ENCODE measurements around the gene ATP8B4.

ATP8B4 gene

DNA sequence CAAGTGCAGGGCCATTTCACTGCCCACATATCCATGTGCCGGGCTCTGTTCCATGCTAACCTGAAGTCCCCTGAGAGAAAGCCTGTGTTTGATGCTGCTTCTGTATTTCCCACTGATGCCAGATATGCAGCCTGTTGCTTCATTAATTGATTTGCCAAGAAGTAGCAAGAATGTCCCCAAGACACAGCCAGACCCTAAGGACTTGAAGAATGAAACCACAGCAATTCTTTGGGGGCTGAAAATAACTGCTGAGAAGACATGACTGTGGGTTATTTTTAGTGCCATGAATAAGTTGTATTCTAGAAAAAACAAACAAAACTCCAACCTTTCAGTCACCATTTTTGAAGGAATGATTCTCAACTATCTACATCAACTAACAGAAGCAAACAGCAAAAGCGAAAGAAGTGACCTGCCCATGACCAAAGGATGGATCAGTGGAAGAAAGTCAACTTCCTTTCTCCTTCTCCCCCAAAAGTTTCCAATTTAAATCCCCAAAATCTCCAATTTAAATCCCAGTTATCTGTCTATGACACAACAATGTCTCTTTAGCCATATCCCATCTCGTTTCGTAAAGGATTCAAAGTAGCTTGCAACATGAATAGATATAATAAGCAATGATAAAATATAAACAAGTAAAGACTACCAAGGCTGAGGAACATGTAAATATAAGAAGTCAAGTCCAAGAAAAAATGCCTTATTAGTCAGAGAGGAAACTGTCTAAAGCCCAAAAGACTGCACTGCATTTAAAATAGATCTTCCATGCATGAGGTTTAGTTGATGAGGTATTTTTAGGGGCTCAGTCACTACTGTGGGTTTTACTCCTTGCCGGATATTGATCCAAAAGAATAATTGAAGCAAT lies 271.4 kb downstream of the ATP8B4 start:
- DNase-seq: no peak

DNA sequence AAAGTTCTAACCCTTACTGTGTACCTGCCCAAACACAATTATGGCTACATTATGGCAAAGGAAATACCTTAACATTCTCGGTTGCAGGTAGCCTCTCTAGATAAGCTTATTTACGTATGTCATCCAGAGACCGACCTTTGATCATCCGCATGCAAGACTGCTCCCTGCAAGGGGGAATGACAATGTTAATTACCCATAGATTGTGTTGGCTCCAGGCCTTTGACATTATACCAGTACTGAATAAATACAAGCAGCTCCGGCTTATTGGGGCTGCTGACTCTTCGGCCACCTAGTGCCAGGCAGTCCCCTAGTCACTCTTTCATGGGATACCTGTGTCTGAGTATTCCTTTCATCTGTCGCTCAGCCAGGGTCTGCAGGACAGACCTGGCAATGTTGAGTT lies 274.6 kb downstream of the ATP8B4 start:
- no peak for DNase-seq

DNA sequence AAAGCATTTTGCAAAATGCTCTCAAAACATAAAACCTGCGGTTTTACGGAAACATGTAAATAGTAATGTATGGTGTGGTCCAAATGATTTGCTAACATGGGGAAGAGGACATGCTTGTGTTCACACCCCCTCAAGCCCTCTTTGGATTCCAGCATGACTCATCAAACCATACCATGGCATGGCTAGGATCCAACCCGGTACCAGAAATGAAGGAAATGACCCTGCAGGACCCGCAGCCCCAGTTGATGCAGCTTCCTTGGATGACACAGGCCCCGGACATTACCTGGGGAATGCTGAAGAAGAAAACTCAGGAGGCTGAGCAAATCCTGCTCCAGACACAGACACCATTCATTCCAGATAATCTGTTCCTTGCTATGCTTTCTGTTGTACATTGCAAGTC lies 275.3 kb downstream of the ATP8B4 start:
- no peak for DNase-seq

DNA sequence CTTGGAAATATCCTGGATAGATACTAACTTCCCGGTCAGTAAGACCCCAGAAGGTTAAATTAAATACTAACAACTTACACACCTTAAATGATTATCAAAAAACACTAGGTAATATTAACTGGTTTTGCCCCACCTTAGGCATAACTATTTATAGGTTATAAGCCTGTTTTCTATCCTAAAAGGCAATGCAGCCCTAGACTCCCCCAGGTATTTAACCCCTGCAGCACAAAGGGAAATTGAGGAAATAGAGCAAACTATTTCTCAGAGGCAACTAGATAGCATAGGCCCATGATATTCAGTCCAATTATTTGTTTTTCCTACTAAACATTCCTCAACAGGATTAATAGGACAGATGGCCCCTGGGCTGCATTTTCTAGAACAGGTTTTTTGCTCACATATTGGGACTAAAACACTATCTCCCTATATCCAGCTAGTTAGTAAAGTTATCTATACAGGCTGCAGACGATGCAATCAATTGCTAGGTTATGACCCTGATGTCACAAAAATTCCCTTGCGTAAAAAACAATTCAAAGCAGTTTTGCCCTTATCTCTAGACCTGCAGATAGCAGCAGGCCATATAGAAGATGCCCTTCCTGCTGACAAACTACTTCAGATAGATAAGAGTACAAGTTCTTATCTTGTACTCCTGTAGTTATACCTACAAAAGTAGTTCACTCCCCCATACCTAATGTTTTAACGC lies 276.9 kb downstream of the ATP8B4 start:
- no peak for DNase-seq

DNA sequence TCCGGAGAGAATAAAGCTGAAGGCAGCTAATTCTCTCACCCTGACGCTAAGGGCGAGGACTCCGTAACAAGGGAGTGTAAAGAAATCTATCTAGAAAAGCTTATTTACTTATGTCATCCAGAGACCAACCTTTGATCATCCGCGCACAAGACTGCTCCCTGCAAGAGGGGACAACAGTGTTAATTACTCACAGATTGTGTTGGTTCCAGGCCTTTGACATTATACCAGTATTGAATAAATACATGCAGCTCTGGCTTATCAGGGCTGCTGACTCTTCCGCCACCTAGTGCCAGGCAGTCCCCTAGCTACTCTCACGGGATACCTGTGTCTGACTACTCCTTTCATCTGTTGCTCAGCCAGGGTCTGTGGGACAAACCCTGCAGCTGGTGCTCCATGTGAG lies 286.5 kb downstream of the ATP8B4 start:
- DNase-seq: no peak

DNA sequence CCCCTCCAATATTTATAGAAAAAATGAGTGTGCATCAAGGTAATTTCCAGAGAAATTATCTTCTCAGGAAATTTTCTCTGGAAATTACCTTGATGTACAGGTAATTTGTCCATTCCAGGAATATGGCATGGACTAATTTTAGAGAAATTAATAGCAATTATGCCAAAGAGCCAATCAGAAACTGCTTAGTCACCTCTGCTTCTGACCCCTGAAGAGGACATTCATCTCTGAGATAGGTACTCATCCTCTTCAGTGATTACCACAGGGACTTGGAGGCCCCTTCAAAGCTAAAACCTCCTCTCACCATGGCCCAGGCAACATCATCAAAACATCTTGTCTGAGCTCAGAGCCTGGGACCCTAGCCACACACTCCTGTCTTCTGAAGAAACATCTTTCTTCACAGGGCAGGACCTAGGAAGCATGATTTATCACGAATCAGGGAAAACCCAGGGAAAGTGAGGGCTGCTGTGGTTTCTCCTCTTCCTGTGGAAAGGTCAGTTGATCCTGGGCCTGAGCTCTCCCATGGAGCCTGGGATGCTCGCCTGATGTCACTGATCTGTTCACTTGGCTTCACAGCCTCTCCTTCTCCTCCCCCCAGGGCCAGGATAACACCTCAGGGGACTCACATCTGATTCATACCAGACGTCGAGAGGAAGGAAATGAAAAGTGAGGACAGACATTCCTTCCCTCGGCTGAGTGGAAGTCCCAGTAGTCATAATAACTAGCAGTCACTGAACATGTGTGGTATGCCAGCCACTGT lies 287.6 kb downstream of the ATP8B4 start:
- no peak for DNase-seq

DNA sequence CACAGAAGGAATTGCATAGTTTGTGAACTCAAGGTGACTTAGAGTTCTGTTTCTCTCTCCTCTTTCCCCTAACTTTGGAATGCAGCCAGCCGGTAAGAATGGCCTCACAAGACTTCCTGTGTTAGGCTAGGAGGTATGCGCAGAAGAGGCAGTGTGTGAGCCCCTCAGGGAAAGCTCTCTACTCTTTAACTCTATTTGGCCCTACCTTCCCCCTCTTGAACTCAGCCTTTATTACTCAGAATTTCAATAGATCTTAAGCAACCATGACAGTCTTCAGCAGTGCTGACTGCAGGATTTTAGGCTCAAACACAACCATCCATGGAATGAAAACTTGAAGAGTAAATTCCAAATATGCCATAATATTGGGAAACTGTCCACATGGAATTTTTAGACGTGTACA lies 288.6 kb downstream of the ATP8B4 start:
- no peak for DNase-seq

DNA sequence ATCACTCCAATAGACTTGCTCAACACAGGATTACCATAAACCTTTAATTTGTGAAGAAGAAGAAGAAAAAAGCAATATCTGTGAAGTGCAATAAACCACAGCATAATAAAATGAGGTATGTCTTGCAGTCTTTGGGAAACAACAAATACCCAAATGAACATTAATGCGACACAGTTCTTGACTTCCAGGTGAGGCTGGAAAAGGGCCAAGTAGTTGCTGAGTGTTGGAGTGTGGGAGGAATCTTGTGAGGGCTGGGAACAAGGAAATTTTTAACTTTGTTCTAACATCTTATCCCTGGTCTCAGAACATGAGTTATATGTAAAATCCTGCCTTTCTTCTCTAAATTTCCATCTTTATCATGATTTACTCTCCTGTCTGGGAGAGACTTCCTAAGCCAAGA lies 291.7 kb downstream of the ATP8B4 start:
- no peak for DNase-seq

DNA sequence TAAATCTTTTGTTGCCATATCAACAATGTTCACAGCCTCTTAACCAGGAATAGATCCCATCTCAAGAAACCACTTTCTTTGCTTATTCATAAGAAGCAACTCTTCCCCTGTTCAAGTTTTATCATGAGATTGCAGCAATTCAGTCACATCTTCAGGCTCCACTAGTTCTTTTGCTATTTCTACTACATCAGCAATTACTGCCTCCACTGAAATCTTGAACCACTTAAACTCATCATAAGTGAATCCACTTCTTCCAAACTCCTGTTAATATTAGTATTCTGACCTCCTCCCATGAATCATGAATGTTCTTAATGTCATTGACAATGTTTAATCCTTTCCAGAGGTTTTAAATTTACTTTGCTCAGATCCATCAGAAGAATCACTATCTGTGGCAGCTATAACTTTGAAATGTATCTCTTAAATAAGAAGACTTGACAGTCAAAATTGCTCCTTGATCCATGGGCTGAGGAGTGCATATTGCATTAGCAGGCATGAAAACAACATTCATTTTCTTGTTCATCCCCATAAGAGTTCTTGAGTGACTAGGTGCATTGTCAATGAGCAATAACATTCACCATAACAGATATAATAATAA lies 292.3 kb downstream of the ATP8B4 start:
- DNase-seq: no peak

DNA sequence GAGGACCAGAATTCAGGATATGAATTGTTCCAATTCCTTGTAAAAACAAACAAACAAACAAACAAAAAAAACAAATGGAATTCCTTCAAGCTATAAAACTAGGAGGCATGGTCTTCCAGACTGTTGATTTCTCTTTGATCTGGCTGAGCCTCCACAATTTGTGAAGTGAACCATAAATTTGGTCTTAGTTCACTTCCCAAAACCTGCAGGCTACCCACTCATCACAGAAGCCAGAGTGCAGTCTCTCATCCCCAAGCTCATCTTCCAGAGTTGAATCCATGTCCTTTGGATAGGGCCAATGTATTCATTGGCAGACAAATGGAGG lies 294.3 kb downstream of the ATP8B4 start:
- DNase-seq: no peak

DNA sequence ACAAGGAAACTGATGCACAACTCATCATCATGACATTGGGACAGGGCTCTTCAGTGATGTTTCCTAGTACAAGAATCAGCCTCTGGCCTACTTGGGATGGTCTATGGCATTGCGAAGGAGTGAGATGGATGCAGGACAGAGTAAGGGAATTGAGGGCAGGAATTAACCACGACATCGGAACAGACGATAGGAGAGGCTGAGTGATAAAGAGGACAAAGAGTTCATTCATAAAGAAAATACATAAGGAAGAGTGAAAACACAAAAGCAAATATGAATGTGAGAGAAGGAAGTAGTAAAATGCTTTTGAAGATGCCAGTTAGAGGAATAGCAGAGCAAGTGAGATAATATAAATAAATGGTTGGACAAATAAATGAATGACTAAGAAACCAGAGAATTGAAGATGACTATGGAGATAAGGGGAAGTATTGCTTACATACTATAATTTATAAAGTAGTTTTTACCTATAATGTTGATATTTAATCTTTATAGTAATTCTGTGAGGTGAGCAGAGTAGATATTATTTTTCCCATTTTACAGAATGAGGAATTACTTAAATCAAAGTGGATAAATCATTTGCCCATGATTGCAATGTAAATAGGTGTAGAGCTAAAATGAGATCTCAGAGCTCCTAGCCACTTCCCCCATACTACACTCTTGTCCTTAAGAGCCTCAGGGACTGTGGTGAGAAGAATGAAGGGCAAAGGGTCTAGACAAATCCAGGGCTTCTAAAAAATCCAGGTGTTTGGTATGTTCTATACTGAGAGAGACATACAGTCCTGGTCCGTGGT lies 294.9 kb downstream of the ATP8B4 start:
- DNase-seq: no peak

DNA sequence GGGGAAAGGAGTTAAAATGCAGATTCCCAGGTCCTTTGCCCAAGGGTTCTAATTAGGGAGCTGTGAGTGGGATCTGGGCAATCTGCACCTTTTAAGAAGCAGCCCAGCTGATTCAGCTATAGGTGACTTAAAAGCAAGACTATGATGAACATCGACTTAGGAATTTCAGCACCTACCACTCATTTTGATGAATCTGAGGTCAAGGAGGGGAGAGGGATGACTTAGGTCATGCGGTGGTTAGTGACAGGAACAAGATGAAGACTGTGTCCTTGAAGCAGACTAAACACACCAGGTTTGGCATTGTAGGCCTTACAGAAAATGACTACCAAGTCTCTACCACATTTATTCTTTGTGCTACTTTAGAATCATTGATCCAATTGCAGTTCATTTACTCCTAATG lies 301.9 kb downstream of the ATP8B4 start:
- peak; percentile 9 for DNase-seq

DNA sequence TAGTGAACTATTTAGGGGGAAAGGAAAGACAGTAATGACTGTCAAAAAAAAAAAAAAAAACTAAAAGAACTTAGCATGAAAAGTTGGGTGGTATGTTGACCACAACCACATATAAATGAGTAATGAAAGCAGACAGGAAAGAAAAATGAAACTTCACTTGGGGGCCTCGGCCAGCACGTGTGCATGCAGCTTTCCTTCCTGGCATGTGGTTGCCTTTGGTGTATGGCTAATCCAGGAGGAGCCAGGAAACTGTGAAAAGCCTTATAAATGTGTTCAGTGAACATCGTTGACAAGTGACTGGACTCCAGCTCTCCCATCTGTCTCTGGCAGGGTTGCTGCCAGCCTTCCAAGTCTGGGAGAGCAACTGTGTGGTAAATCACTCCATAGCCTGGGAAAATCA lies 303.1 kb downstream of the ATP8B4 start:
- DNase-seq: peak; percentile 4

DNA sequence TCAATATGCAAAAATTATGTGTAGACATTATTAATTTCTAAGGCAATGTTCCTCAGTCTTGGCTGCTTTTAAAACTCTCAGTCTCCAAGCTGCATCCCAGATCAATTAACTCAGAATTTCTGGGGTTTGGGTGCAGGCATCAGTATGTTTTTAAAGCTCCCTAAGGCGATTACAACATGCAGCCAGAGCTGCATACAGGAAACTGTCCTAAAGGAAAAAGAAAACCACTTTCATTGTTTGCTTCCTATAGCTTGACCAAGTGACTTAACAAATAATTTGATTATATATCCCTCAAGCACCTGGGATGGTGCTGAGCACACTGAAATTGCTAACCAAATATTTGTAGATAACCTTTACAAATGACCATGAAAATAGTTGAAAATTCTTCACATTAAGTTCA lies 303.5 kb downstream of the ATP8B4 start:
- DNase-seq: no peak

DNA sequence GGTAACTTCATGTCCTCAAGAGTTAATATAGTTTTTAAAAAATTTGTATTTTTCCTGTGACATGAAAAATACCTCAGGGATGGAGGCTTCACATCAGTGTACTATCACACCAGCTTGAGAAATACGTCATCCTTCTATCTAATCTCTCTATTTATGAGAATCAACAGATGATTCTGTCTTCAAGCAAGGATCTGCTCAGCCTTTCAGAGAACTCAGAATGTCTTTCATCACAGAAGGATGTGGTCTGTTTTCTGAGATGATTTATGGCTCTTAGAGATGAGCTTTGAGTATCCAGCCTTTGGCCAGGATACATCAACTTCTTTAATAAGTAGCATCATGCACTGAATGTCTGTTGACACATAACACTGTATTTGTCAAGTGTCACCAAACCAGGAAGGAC lies 304.3 kb downstream of the ATP8B4 start:
- no peak for DNase-seq

DNA sequence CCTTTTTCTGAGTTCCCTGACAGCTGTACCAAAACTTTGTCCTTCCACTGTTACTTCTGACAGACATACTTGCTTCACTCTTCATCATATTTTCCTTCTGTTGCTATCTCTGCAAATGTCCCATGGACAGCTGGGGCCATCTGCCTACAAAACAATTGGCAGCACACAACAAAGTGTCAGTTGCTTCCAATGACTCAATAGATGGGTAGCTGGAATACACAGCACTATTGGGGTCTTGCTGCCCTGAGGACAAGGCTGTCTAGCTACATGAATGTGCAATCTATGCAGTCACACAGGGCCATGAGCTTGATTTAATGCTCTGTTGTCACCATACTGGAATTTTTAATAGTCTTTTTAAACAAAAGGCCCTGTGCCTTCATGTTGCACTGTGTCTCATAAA lies 305.4 kb downstream of the ATP8B4 start:
- DNase-seq: no peak

DNA sequence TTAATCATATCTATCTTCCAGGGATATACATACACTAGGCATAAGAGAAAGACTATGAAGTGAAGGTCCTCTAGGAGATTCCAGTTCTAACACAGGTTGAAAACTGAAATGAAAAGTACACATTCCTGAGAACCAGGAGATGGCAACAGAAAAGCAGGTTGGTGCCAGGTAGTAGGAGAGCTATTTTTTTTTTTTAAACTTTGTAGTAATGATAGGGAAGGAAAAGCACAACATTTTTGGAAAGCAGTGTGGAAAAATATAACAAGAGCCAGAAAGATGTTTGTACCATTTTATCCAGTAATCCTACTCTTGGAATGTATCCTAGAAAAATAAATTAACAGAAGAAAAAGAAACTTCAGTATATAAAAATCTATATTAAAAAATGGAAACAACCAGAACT lies 308.3 kb downstream of the ATP8B4 start:
- DNase-seq: no peak

DNA sequence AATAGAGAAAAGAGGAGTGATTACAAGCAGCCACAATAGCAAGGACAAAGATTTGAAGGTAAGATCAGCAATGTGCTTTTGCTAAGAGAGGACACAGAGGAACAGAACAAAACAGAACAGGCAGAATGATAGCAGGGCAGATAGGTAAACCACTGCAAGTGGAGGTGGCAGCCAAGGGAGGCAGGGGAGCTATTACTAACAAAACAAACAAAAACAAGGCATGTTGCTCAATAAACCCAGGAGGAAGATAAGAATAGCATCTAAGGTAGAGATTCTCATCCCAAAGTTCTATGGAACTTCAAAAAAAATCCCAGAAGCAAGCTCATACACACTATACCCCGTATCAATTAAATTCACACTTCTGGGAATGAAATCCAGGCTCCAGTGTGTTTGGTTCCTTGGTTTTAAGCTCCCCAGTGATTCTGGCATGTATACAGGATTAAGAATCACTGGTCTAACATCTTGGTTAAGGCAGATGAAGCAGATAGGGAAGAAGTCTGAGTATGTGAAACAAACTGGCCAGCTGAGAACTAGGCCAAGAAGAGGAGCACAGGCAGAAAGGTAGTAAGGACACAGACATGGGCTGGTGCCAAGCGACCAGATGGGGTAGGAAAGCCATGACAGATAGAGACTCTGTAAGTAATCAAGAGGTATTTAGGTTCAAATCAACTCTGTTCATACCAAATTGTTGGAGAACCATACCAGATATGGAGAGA lies 309.0 kb downstream of the ATP8B4 start:
- no peak for DNase-seq

DNA sequence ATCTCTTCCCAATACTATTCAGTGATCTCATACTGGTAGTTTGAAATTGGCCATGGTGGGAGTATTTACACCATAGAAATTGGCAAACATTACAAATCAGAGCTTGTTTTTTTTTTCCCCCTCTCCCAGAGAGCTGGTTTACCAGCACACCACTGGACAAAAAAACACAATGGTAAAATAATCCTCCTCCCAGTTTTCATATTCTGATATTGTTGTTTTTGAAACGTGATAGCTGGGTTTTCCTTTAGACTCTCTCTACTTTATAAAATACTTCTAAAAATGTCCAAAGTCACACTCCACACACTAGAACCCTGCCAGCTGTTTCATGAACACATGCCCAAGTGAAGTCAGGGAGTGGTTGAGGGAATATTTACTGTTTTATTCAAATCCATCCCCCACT lies 310.7 kb downstream of the ATP8B4 start:
- no peak for DNase-seq

Data from stimulated activated CD4-positive, alpha-beta T cell treated with anti-CD3 and anti-CD28 coated beads, Interleukin-1b, Interleukin-23, amount 100 ng/mL, for 48 hours (primary cell).